ENCODE data around the gene SLFNL1. TPM values are rescaled to one million over a fixed set of nuclear protein-coding genes. Genes with fewer than 3 reads are reported as not detected.

The SLFNL1 gene
- total RNA-seq, 1 experiment from 2014 or later: 0.11 TPM

GRCh38 chr1:41044187-41044586 is 22.7 kb upstream of the SLFNL1 start:
- H3K9me3 ChIP-seq (ENCODE audit: control insufficient read depth, low read depth, low read length): no peaks in the 10 kb centered on the region
- no CpG with 5 or more reads among the region's 2 CpGs for WGBS (ENCODE audit: extremely low coverage, insufficient read length, low lambda C conversion rate)
- no peak overlapping the region for H4K91ac ChIP-seq (ENCODE audit: insufficient read length, low read depth, low read length)
- no peaks in the 10 kb centered on the region for H4K20me1 ChIP-seq (ENCODE audit: control insufficient read depth, insufficient read depth, insufficient read length)
- no peak overlapping the region for H3K23ac ChIP-seq (ENCODE audit: insufficient read length, low read depth, low read length)
- no peaks in the 10 kb centered on the region for H3K27me3 ChIP-seq (ENCODE audit: insufficient read depth, low read length)
- H3K27me3 Mint-ChIP-seq (ENCODE audit: low read depth): no peaks in the 10 kb centered on the region
- H2BK20ac ChIP-seq (ENCODE audit: low read depth, low read length, poor library complexity, severe bottlenecking): no peak overlapping the region
- H3K23me2 ChIP-seq (ENCODE audit: insufficient read length, low read depth, low read length, poor library complexity, severe bottlenecking): no peaks in the 10 kb centered on the region
- H3K27ac Mint-ChIP-seq: peak overlapping the region in 1 of 3 experiments; percentile 2; a peak in 2 of 7 replicates
- H3K14ac ChIP-seq (ENCODE audit: insufficient read depth, low read length): no peak overlapping the region
- no peak overlapping the region for H2BK12ac ChIP-seq (ENCODE audit: insufficient read length, low read depth, low read length)
- no peaks in the 10 kb centered on the region for H3K9me3 Mint-ChIP-seq
- no peak overlapping the region for H4K5ac ChIP-seq (ENCODE audit: insufficient read length, low read depth, low read length)
- no peaks in the 10 kb centered on the region for H3K79me2 ChIP-seq (ENCODE audit: insufficient read depth, low read length)
- no peak overlapping the region for H3K4ac ChIP-seq (ENCODE audit: low read depth, low read length)
- H2BK15ac ChIP-seq (ENCODE audit: low read depth, low read length): no peak overlapping the region
- H3K18ac ChIP-seq (ENCODE audit: insufficient read length, low read depth, low read length): no peak overlapping the region
- no peak overlapping the region for H3T11ph ChIP-seq (ENCODE audit: low read length)
- H3K4me2 ChIP-seq (ENCODE audit: insufficient read depth, insufficient read length, low read length): no peak overlapping the region
- no peak overlapping the region for H2AK5ac ChIP-seq (ENCODE audit: insufficient read length, low read length)
- H3K4me1 ChIP-seq (ENCODE audit: insufficient read depth, low read length): no peaks in the 10 kb centered on the region
- no peak overlapping the region for H2AFZ ChIP-seq (ENCODE audit: low read length)
- H3K4me1 Mint-ChIP-seq: no peaks in the 10 kb centered on the region
- H3K56ac ChIP-seq (ENCODE audit: insufficient read length, low read depth, low read length): no peak overlapping the region
- H2BK5ac ChIP-seq (ENCODE audit: insufficient read length, low read length): no peak overlapping the region
- H3K79me1 ChIP-seq (ENCODE audit: insufficient read depth, low read depth, low read length, poor library complexity, severe bottlenecking): no peaks in the 10 kb centered on the region
- H3K9ac ChIP-seq (ENCODE audit: extremely low read depth, insufficient read length, low read length): no peak overlapping the region
- H4K8ac ChIP-seq (replicated peaks; ENCODE audit: insufficient read length, low read depth, low read length): no peak overlapping the region
- no peak for TF ChIP-seq CTCF (conservative IDR thresholded peaks at IDR 0.05)
- no peak overlapping the region for H3K27ac ChIP-seq (ENCODE audit: insufficient read length, low read depth, low read length)
- no peak for DNase-seq
- H2BK120ac ChIP-seq (ENCODE audit: low read depth, low read length, poor library complexity, severe bottlenecking): no peak overlapping the region
- peaks cover 0 to 30% (median 22%) of the 10 kb centered on the region in 3 experiments; a peak in 5 of 7 replicates for H3K36me3 Mint-ChIP-seq (ENCODE audit: insufficient read depth in 1 of 3, low read depth in 3 of 3)
- no peak overlapping the region for H3K4me3 Mint-ChIP-seq

All from H9 (cell line).